Spleen (tissue), 7 donors: Measurements from ENCODE around the gene RNLS.

Source experiments
- POLR2A ChIP-seq, 3 donors: fragments of 450-650 bp; IDR thresholded peaks; one replicate each; pipeline ENCODE4 v1.5.1; 2017; ENCODE audit warnings: antibody characterized with exemption in 3 of 3, mild to moderate bottlenecking in 1 of 3
- POLR2AphosphoS5 ChIP-seq, 3 donors: sonication (generic); formaldehyde crosslinking; IDR thresholded peaks; one replicate each; pipeline ENCODE4 v1.5.1; 2017; ENCODE audit warnings: antibody characterized with exemption in 3 of 3
- TF ChIP-seq, protein P1 (sequence below), 11 experiments: fragments of 200-600 bp in 7 of 11; fragments of 450-650 bp in 4 of 11; sonication (generic) in 4 of 11; IDR thresholded peaks in 8 of 11; conservative IDR thresholded peaks in 3 of 11; 1 replicate in 7 of 11; 2 replicates in 4 of 11; pipeline versions ENCODE4 v1.4.0 to v1.8.0; 2016 to 2021; ENCODE audit warnings: antibody characterized with exemption in 11 of 11, inconsistent platforms in 4 of 11, mild to moderate bottlenecking in 1 of 11
- donor health status: DM: no; HTN: no; CAD: no; lungs with moderate emphysema.
- donor health status: DM: no; HTN: no; CAD: no.
- donor health status: DM: no; HTN: no; CAD: no.

DNA sequence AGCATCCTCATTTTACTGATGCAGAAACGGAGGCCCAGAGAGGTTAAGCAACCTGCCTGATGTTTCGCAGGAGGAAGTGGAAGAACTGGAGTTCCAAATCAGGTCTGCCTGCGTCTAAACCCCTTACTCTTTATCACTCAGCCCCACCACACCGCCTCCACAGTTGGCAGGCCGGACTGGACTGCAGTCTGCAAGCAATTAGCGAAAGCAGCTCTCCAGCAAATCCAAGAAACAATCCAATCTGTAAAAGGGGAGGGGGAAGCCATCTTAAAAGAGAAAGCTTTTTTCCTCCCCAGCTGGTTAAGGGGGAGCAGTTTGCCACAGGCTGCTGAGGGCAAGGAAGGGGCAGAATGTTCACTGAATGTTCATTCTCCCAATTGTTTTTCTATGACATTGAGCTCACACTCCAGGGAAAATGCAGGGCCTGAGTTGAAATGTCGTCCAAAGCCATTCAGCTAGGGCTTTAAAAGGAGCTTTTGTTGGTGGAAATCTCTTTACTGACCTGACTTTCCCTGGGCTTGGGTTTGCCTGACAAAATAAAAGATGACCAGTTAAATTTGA is 350.1 kb downstream of the RNLS start:
- TF ChIP-seq, protein P1, sequence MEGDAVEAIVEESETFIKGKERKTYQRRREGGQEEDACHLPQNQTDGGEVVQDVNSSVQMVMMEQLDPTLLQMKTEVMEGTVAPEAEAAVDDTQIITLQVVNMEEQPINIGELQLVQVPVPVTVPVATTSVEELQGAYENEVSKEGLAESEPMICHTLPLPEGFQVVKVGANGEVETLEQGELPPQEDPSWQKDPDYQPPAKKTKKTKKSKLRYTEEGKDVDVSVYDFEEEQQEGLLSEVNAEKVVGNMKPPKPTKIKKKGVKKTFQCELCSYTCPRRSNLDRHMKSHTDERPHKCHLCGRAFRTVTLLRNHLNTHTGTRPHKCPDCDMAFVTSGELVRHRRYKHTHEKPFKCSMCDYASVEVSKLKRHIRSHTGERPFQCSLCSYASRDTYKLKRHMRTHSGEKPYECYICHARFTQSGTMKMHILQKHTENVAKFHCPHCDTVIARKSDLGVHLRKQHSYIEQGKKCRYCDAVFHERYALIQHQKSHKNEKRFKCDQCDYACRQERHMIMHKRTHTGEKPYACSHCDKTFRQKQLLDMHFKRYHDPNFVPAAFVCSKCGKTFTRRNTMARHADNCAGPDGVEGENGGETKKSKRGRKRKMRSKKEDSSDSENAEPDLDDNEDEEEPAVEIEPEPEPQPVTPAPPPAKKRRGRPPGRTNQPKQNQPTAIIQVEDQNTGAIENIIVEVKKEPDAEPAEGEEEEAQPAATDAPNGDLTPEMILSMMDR (IDR thresholded peaks at IDR 0.05 in 8 of 11, conservative IDR thresholded peaks at IDR 0.05 in 3 of 11), result no peak
- TF ChIP-seq POLR2A (IDR thresholded peaks at IDR 0.05) (no peak), POLR2AphosphoS5 (IDR thresholded peaks at IDR 0.05) (no peak)
